Natural killer cell (primary cell): ENCODE measurements around the gene RERE. TPM values are rescaled to one million over a fixed set of nuclear protein-coding genes. Genes with fewer than 3 reads are reported as not detected.
A peak's percentile ranks its signal among the peaks of the same experiment; 100 is the strongest.

Source experiments
- ATAC-seq, 3 donors: fragments of 150-1000 bp in 2 of 3; fragments of 200-7000 bp in 1 of 3; cut with Tn5 transposase; 1 replicate in 1 of 3; 2 replicates in 2 of 3; pipeline ENCODE4 v1.10.0; 2021; ENCODE audit warnings: mild to moderate bottlenecking in 2 of 3, moderate library complexity in 2 of 3
- DNase-seq, 2 donors: peaks; one replicate each; pipeline versions ENCODE4 v3.0.0 to v3.0.0-alpha.2; 2013 to 2021; ENCODE audit warnings: mixed read lengths in 1 of 2
- H3K27ac ChIP-seq: one replicate; pipeline ENCODE4 v1.5.1; 2013; ENCODE audit warnings: mild to moderate bottlenecking, low read length
- H3K27me3 ChIP-seq: one replicate; pipeline ENCODE4 v1.6.1; 2013; ENCODE audit warnings: low read length; ENCODE audit not compliant: control insufficient read depth, insufficient read depth
- H3K36me3 ChIP-seq: one replicate; pipeline ENCODE4 v1.6.1; 2013; ENCODE audit warnings: low read length; ENCODE audit not compliant: control insufficient read depth, insufficient read depth
- H3K4me1 ChIP-seq: one replicate; pipeline ENCODE4 v1.6.1; 2013; ENCODE audit warnings: low read length; ENCODE audit not compliant: control insufficient read depth, insufficient read depth
- H3K4me3 ChIP-seq: one replicate; pipeline ENCODE4 v1.5.1; 2013; ENCODE audit warnings: low read length
- H3K9me3 ChIP-seq: one replicate; pipeline ENCODE4 v1.6.1; 2013; ENCODE audit warnings: low read length; ENCODE audit not compliant: control insufficient read depth, insufficient read depth
- H3K27ac Mint-ChIP-seq, 2 donors: one replicate each; pipeline ENCODE4 v1.8.0; 2022; ENCODE audit warnings: mild to moderate bottlenecking in 2 of 2, mixed read lengths in 2 of 2, moderate library complexity in 1 of 2
- H3K27me3 Mint-ChIP-seq, 2 donors: one replicate each; pipeline ENCODE4 v1.8.0; 2022; ENCODE audit warnings: low read depth in 2 of 2, mixed read lengths in 2 of 2
- H3K36me3 Mint-ChIP-seq: one replicate; pipeline ENCODE4 v1.8.0; 2022; ENCODE audit warnings: mixed read lengths
- H3K4me1 Mint-ChIP-seq, 2 donors: one replicate each; pipeline ENCODE4 v1.8.0; 2022; ENCODE audit warnings: mixed read lengths in 2 of 2
- H3K4me3 Mint-ChIP-seq: one replicate; pipeline ENCODE4 v1.8.0; 2022; ENCODE audit warnings: mild to moderate bottlenecking, moderate library complexity, mixed read lengths
- H3K9me3 Mint-ChIP-seq, 2 donors: one replicate each; pipeline ENCODE4 v1.8.0; 2022; ENCODE audit warnings: mixed read lengths in 2 of 2
- CTCF ChIP-seq: fragments of 200-600 bp; IDR thresholded peaks from one replicate; pipeline ENCODE4 v1.8.0; 2022; ENCODE audit warnings: antibody characterized with exemption
- WGBS: methylation state at CpG from one replicate; pipeline ENCODE4 v1.1.7; 2013; ENCODE audit warnings: missing lambda C conversion rate; ENCODE audit not compliant: insufficient coverage; 5-methylcytosine and 5-hydroxymethylcytosine counted together
- intact Hi-C: fragments of 100-400 bp; cut with micrococcal nuclease; formaldehyde crosslinking; loops from one replicate; pipeline ENCODE4 v1.14.2; 2022
- total RNA-seq, 4 donors: library from RNA; stranded (reverse); fragments of 120-200 nt in 1 of 4; gene quantifications; one replicate each; pipeline versions ENCODE4 v1.2.3 to v1.2.4, GENCODE V29; 2013 to 2022

Gene RERE
- total RNA-seq, 3 donors from 2014 or later (not counting 1 experiment from before 2014, with no cell fraction given) = 67.7 to 76.0 (median 73.0) TPM

- Histone ChIP-seq H3K27ac (no peak overlapping the region), H3K9me3 (no peaks in the 10 kb centered on the region), H3K4me1 (no peaks in the 10 kb centered on the region), H3K27me3 (no peaks in the 10 kb centered on the region), H3K36me3 (no peaks in the 10 kb centered on the region), H3K4me3 (no peak overlapping the region)
- Mint-ChIP-seq H3K9me3 (no peaks in the 10 kb centered on the region), H3K27me3 (no peaks in the 10 kb centered on the region), H3K36me3 (no peaks in the 10 kb centered on the region), H3K4me1 (no peaks in the 10 kb centered on the region), H3K4me3 (no peak overlapping the region), H3K27ac (no peak overlapping the region)
- no peak for DNase-seq
- WGBS = 92% methylated on average over 26 of the region's 26 CpGs
- intact Hi-C loops = no loop called here
- ATAC-seq = no peak
- no peak for TF ChIP-seq CTCF
These were observed 478.8 kb downstream of the RERE start for GRCh38 chr1:8338526-8339202.

GRCh38 chr1:8337776-8338525 lies 479.5 kb downstream of the RERE start:
- Histone ChIP-seq H3K27me3 (no peaks in the 10 kb centered on the region), H3K9me3 (no peaks in the 10 kb centered on the region), H3K4me1 (no peaks in the 10 kb centered on the region), H3K4me3 (no peak overlapping the region), H3K36me3 (no peaks in the 10 kb centered on the region), H3K27ac (no peak overlapping the region)
- WGBS = 94% methylated on average over 25 of the region's 25 CpGs
- intact Hi-C loops = no loop called here
- Mint-ChIP-seq H3K27ac (no peak overlapping the region), H3K9me3 (no peaks in the 10 kb centered on the region), H3K4me1 (no peaks in the 10 kb centered on the region), H3K27me3 (no peaks in the 10 kb centered on the region), H3K4me3 (no peak overlapping the region), H3K36me3 (no peaks in the 10 kb centered on the region)
- DNase-seq (no peak), ATAC-seq (no peak)
- TF ChIP-seq CTCF = no peak

- intact Hi-C loops = no loop called here
- no peak for DNase-seq
- no peaks in the 10 kb centered on the region for H3K27me3 ChIP-seq
- H3K9me3 Mint-ChIP-seq = no peaks in the 10 kb centered on the region
- WGBS = 94% methylated on average over 27 of the region's 27 CpGs
- H3K4me1 ChIP-seq = no peaks in the 10 kb centered on the region
- no peaks in the 10 kb centered on the region for H3K9me3 ChIP-seq
- H3K4me3 Mint-ChIP-seq = no peak overlapping the region
- no peak overlapping the region for H3K27ac ChIP-seq
- no peak overlapping the region for H3K27ac Mint-ChIP-seq
- no peaks in the 10 kb centered on the region for H3K27me3 Mint-ChIP-seq
- no peak for TF ChIP-seq CTCF
- no peaks in the 10 kb centered on the region for H3K36me3 Mint-ChIP-seq
- H3K4me3 ChIP-seq = no peak overlapping the region
- no peaks in the 10 kb centered on the region for H3K4me1 Mint-ChIP-seq
- ATAC-seq = peak in 1 of 3 donors; percentile 12
- no peaks in the 10 kb centered on the region for H3K36me3 ChIP-seq
These were observed 482.2 kb downstream of the RERE start for GRCh38 chr1:8335246-8335645.
